H1 (cell line): ENCODE results near the gene CRYBA4. TPM values are rescaled to one million over a fixed set of nuclear protein-coding genes. Genes with fewer than 3 reads are reported as not detected.
A peak's percentile ranks its signal among the peaks of the same experiment; 100 is the strongest.

Source experiments
- CTCF ChIA-PET: fragments of 300-600 bp; sonication (Branson Sonifier 250); formaldehyde crosslinking; loops from one replicate; lab custom pipeline; 2021; ENCODE audit not compliant: partially characterized antibody; lab: Charles Lee
- POLR2A ChIA-PET: fragments of 300-600 bp; sonication (Branson Sonifier 250); formaldehyde crosslinking; loops from one replicate; lab custom pipeline; 2021; ENCODE audit warnings: inconsistent platforms; ENCODE audit not compliant: partially characterized antibody; lab: Charles Lee
- DNase-seq, 2 experiments: peaks; one replicate each; pipeline versions ENCODE4 v3.0.0 to v3.0.0-alpha.2; 2010 to 2022; ENCODE audit warnings: low spot score in 2 of 2, low read depth in 1 of 2, mixed read lengths in 1 of 2
- FAIRE-seq: peaks from 2 replicates; lab custom pipeline; 2011; peaks lifted over from hg19 to GRCh38; lab: Jason Lieb, UNC
- H2AFZ ChIP-seq: 2 replicates; pipeline ENCODE4 v1.8.1; 2012; ENCODE audit warnings: low read length, inconsistent platforms
- H2AK5ac ChIP-seq: 2 replicates; pipeline ENCODE4 v1.6.1; 2013; ENCODE audit warnings: low read depth, low read length
- H2BK120ac ChIP-seq: replicated peaks from 2 replicates; pipeline ENCODE3; 2013; ENCODE audit warnings: low read depth, low read length, inconsistent platforms
- H2BK12ac ChIP-seq: 2 replicates; pipeline ENCODE4 v1.6.1; 2013; ENCODE audit warnings: low read depth, low read length
- H2BK15ac ChIP-seq: 2 replicates; pipeline ENCODE4 v1.6.1; 2013; ENCODE audit warnings: low read length
- H2BK20ac ChIP-seq: 2 replicates; pipeline ENCODE4 v1.6.1; 2013; ENCODE audit warnings: low read length
- H2BK5ac ChIP-seq: 2 replicates; pipeline ENCODE4 v1.6.1; 2013; ENCODE audit warnings: low read depth, low read length
- H3K14ac ChIP-seq: 2 replicates; pipeline ENCODE4 v1.6.1; 2013; ENCODE audit warnings: inconsistent platforms; ENCODE audit not compliant: insufficient read length
- H3K18ac ChIP-seq: 2 replicates; pipeline ENCODE4 v1.6.1; 2013; ENCODE audit warnings: low read length; ENCODE audit errors: extremely low read depth
- H3K23ac ChIP-seq: 2 replicates; pipeline ENCODE4 v1.6.1; 2013; ENCODE audit warnings: inconsistent platforms; ENCODE audit not compliant: insufficient read length
- H3K23me2 ChIP-seq: 2 replicates; pipeline ENCODE4 v1.6.1; 2013; ENCODE audit warnings: low read depth, low read length
- H3K27ac ChIP-seq: 2 replicates; pipeline ENCODE4 v1.6.1; 2011; ENCODE audit warnings: low read depth, low read length, inconsistent platforms
- H3K27me3 ChIP-seq, 4 experiments: replicated peaks in 1 of 4; 1 replicate in 1 of 4; 2 replicates in 3 of 4; pipeline versions ENCODE4 v1.6.1 to v1.8.1; 2011 to 2013; ENCODE audit warnings: low read length in 3 of 4, mild to moderate bottlenecking in 3 of 4, inconsistent platforms in 2 of 4, mixed read lengths in 2 of 4, moderate library complexity in 1 of 4; ENCODE audit not compliant: control insufficient read depth in 3 of 4, insufficient read depth in 3 of 4; ENCODE audit errors: extremely low read depth in 1 of 4
- H3K36me3 ChIP-seq, 4 experiments: 2 replicates each; pipeline versions ENCODE4 v1.6.1 to v1.8.1; 2011 to 2013; ENCODE audit warnings: mild to moderate bottlenecking in 4 of 4, low read length in 3 of 4, moderate library complexity in 2 of 4, control low read depth in 1 of 4, inconsistent platforms in 1 of 4; ENCODE audit not compliant: insufficient read depth in 4 of 4, control insufficient read depth in 2 of 4
- H3K4ac ChIP-seq: replicated peaks from 2 replicates; pipeline ENCODE3; 2013; ENCODE audit warnings: low read length, low read depth, mixed read lengths, inconsistent platforms; ENCODE audit not compliant: insufficient read length
- H3K4me1 ChIP-seq, 4 experiments: replicated peaks in 1 of 4; 1 replicate in 1 of 4; 2 replicates in 3 of 4; pipeline versions ENCODE4 v1.6.1 to v1.8.1; 2011 to 2013; ENCODE audit warnings: low read length in 3 of 4, inconsistent platforms in 2 of 4, mixed read lengths in 1 of 4; ENCODE audit not compliant: insufficient read depth in 4 of 4, control insufficient read depth in 3 of 4
- H3K4me2 ChIP-seq, 2 experiments: 2 replicates each; pipeline versions ENCODE4 v1.6.1 to v1.8.1; 2011 to 2013; ENCODE audit warnings: low read depth in 2 of 2, low read length in 2 of 2, control low read depth in 1 of 2, inconsistent platforms in 1 of 2, mild to moderate bottlenecking in 1 of 2; ENCODE audit not compliant: insufficient read depth in 1 of 2
- H3K4me3 ChIP-seq, 4 experiments: fragments of 200-600, 300-600 bp in 1 of 4; sonication (generic), shearing (Covaris generic), sonication (Bioruptor Twin) in 1 of 4; 2 replicates each; pipeline versions ENCODE4 v1.5.1 to v1.8.1; 2011 to 2016; ENCODE audit warnings: low read length in 4 of 4, low read depth in 3 of 4, control low read depth in 2 of 4, inconsistent platforms in 2 of 4, mild to moderate bottlenecking in 2 of 4, mixed read lengths in 1 of 4, moderate library complexity in 1 of 4; ENCODE audit not compliant: insufficient read depth in 2 of 4; ENCODE audit errors: extremely low read depth in 1 of 4
- H3K56ac ChIP-seq: replicated peaks from 2 replicates; pipeline ENCODE3; 2013; ENCODE audit warnings: low read depth, mild to moderate bottlenecking, mixed read lengths, low read length, inconsistent platforms; ENCODE audit not compliant: insufficient read length
- H3K79me1 ChIP-seq: 2 replicates; pipeline ENCODE4 v1.6.1; 2013; ENCODE audit warnings: low read depth, low read length, control low read depth
- H3K79me2 ChIP-seq, 2 experiments: 2 replicates each; pipeline versions ENCODE4 v1.6.1 to v1.8.1; 2012 to 2013; ENCODE audit warnings: low read length in 2 of 2, mild to moderate bottlenecking in 2 of 2, inconsistent platforms in 1 of 2; ENCODE audit not compliant: insufficient read depth in 2 of 2, control insufficient read depth in 1 of 2
- H3K9ac ChIP-seq, 4 experiments: replicated peaks in 1 of 4; 1 replicate in 1 of 4; 2 replicates in 3 of 4; pipeline versions ENCODE4 v1.6.1 to v1.8.1; 2011 to 2013; ENCODE audit warnings: low read depth in 3 of 4, low read length in 3 of 4, control low read depth in 2 of 4, mild to moderate bottlenecking in 2 of 4, moderate library complexity in 2 of 4, inconsistent platforms in 1 of 4; ENCODE audit errors: extremely low read depth in 1 of 4
- H3K9me3 ChIP-seq, 2 experiments: 2 replicates each; pipeline versions ENCODE4 v1.6.1 to v1.8.1; 2012 to 2013; ENCODE audit warnings: mild to moderate bottlenecking in 2 of 2, moderate library complexity in 2 of 2, control low read depth in 1 of 2, inconsistent platforms in 1 of 2, low read depth in 1 of 2, low read length in 1 of 2, mixed read lengths in 1 of 2; ENCODE audit not compliant: insufficient read depth in 2 of 2
- H4K20me1 ChIP-seq, 2 experiments: replicated peaks in 1 of 2; 2 replicates each; pipeline versions ENCODE3 to v1.8.1; 2011 to 2013; ENCODE audit warnings: inconsistent platforms in 2 of 2, low read length in 2 of 2, mild to moderate bottlenecking in 1 of 2; ENCODE audit not compliant: insufficient read depth in 2 of 2, control insufficient read depth in 1 of 2
- H4K5ac ChIP-seq: 2 replicates; pipeline ENCODE4 v1.6.1; 2013; ENCODE audit warnings: low read length, low read depth, mixed read lengths, inconsistent platforms; ENCODE audit not compliant: insufficient read length
- H4K8ac ChIP-seq: 2 replicates; pipeline ENCODE4 v1.8.0; 2013; ENCODE audit warnings: mild to moderate bottlenecking, moderate library complexity, low read length, inconsistent platforms; ENCODE audit not compliant: insufficient read depth; ENCODE audit errors: extremely low read depth
- H4K91ac ChIP-seq: replicated peaks from 2 replicates; pipeline ENCODE3; 2013; ENCODE audit warnings: low read length, mixed read lengths, inconsistent platforms; ENCODE audit not compliant: insufficient read length
- BACH1 ChIP-seq: IDR thresholded peaks from 2 replicates; pipeline ENCODE4 v1.6.1; 2012; ENCODE audit warnings: low read length, improper control_type of control experiment
- CHD1 ChIP-seq: IDR thresholded peaks from 2 replicates; pipeline ENCODE4 v1.6.1; 2012; ENCODE audit warnings: low read depth, low read length, improper control_type of control experiment
- CHD2 ChIP-seq: IDR thresholded peaks from 2 replicates; pipeline ENCODE4 v1.6.1; 2012; ENCODE audit warnings: low read length, improper control_type of control experiment
- GABPA ChIP-seq: IDR thresholded peaks from 2 replicates; pipeline ENCODE4 v1.6.1; 2011; ENCODE audit warnings: mild to moderate bottlenecking, low read length, moderate library complexity, borderline replicate concordance; ENCODE audit not compliant: insufficient read depth
- GTF2F1 ChIP-seq: IDR thresholded peaks from 2 replicates; pipeline ENCODE4 v1.6.1; 2012; ENCODE audit warnings: low read depth, low read length, improper control_type of control experiment, borderline replicate concordance
- MAFK ChIP-seq: IDR thresholded peaks from 2 replicates; pipeline ENCODE4 v1.6.1; 2012; ENCODE audit warnings: low read depth, mild to moderate bottlenecking, improper control_type of control experiment, low read length
- NANOG ChIP-seq: IDR thresholded peaks from 2 replicates; pipeline ENCODE4 v1.6.1; 2011; ENCODE audit warnings: low read length, low read depth, mild to moderate bottlenecking, inconsistent platforms; ENCODE audit not compliant: insufficient read depth, poor library complexity, severe bottlenecking
- POLR2A ChIP-seq, 2 experiments: IDR thresholded peaks; 1 replicate in 1 of 2; 2 replicates in 1 of 2; pipeline ENCODE4 v1.6.1; 2011; ENCODE audit warnings: low read depth in 2 of 2, low read length in 2 of 2, mild to moderate bottlenecking in 2 of 2; ENCODE audit errors: control extremely low read depth in 1 of 2
- RBBP5 ChIP-seq: IDR thresholded peaks from 2 replicates; pipeline ENCODE4 v1.7.1; 2012; ENCODE audit warnings: low read depth, mild to moderate bottlenecking, inconsistent platforms, low read length, moderate library complexity, borderline replicate concordance
- RXRA ChIP-seq: IDR thresholded peaks from 2 replicates; pipeline ENCODE4 v1.6.1; 2011; ENCODE audit warnings: low read depth, mild to moderate bottlenecking, low read length, moderate library complexity; ENCODE audit not compliant: insufficient read depth
- SAP30 ChIP-seq: fragments of 300-600 bp; sonication (generic); IDR thresholded peaks from 2 replicates; pipeline ENCODE4 v1.7.1; 2012; ENCODE audit warnings: low read length, moderate library complexity, mild to moderate bottlenecking, inconsistent platforms; ENCODE audit not compliant: insufficient read depth, insufficient replicate concordance
- SIN3A ChIP-seq, 2 experiments: IDR thresholded peaks in 1 of 2; conservative IDR thresholded peaks in 1 of 2; 2 replicates each; pipeline ENCODE4 v1.6.1; 2011 to 2012; ENCODE audit warnings: low read length in 2 of 2, improper control_type of control experiment in 1 of 2, low read depth in 1 of 2, mild to moderate bottlenecking in 1 of 2
- SIRT6 ChIP-seq: IDR thresholded peaks from one replicate; pipeline ENCODE4 v1.7.1; 2012; ENCODE audit warnings: low read length, inconsistent platforms
- SRF ChIP-seq: IDR thresholded peaks from 2 replicates; pipeline ENCODE4 v1.6.1; 2011; ENCODE audit warnings: mild to moderate bottlenecking, low read depth, low read length, moderate library complexity
- WGBS, 2 experiments: shearing (Covaris generic) in 1 of 2; methylation state at CpG; one replicate each; pipeline versions ENCODE4 v1.1.6 to v1.1.7; 2013 to 2015; ENCODE audit warnings: low lambda C conversion rate in 2 of 2, mixed read lengths in 2 of 2, inconsistent platforms in 1 of 2, low coverage in 1 of 2, missing lambda C conversion rate in 1 of 2; ENCODE audit not compliant: insufficient replicate concordance in 2 of 2, insufficient coverage in 1 of 2, insufficient read length in 1 of 2; ENCODE audit errors: extremely low coverage in 1 of 2, missing lambda C conversion rate in 1 of 2; 5-methylcytosine and 5-hydroxymethylcytosine counted together
- polyA plus RNA-seq, 7 experiments: library from polyadenylated mRNA; depleted of rRNA in 3 of 7; stranded (reverse) in 5 of 7; unstranded in 2 of 7; fragments of >200 nt in 5 of 7; fragments of 200-250 nt in 2 of 7; gene quantifications; 1 replicate in 5 of 7; 2 replicates in 1 of 7; 4 replicates in 1 of 7; pipeline versions ENCODE4 v1.2.1 to v1.2.3, GENCODE V29; 2011 to 2013; ENCODE audit warnings: missing spikeins in 2 of 7, mixed read lengths in 2 of 7
- total RNA-seq: library from RNA; stranded (reverse); fragmentation: NEBNext Ultra II Directional; extraction: Animal tissue kit (Norgen Biotek cat#: 25700); gene quantifications from 2 replicates; pipeline ENCODE4 v1.2.1, GENCODE V29; 2021

CRYBA4 gene
- total and polyA plus RNA-seq, 2 of the 8 experiments (the other 6 are each of a cell fraction or from before 2014, with no cell fraction given) = 0.67 to 3.1 TPM

DNA sequence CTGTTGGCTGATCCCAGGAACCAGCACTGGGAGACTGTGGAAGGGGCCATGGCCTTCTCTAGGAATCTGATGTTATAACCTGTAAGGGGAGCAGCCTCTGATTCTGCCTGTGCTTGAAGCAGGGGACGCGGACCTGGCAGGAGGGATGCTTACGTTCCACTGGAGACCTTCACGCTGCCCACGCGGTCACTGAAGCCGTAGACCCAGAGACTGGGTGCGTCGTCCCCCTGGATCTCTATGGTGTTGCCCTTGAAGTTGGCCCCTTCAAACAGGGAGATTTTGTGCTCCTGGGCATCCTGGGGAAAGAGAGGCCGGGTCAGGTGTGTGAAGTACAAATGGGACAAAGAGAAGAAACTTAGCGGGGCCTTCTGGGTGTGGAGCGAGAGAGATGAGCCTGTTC lies 20.0 kb upstream of the CRYBA4 start:
- H3K9ac ChIP-seq = no peak overlapping the region
- no peak overlapping the region for H4K5ac ChIP-seq
- no peak overlapping the region for H4K91ac ChIP-seq
- H3K36me3 ChIP-seq = no peaks in the 10 kb centered on the region
- no peak overlapping the region for H2AFZ ChIP-seq
- FAIRE-seq (no peak), DNase-seq (no peak)
- H3K27me3 ChIP-seq = peaks cover 0 to 1% (median 0%) of the 10 kb centered on the region in 4 experiments; a peak in 1 of 7 replicates
- peak overlapping the region; percentile 85; the same call in 1 of the 2 replicates for H2BK12ac ChIP-seq
- no peak overlapping the region for H3K4me2 ChIP-seq
- no peak overlapping the region for H3K14ac ChIP-seq
- no peak overlapping the region for H2AK5ac ChIP-seq
- H3K9me3 ChIP-seq = no peaks in the 10 kb centered on the region
- TF ChIP-seq POLR2A (IDR thresholded peaks at IDR 0.05; ENCODE audit: control extremely low read depth in 1 of 2, low read depth in 2 of 2, low read length in 2 of 2) (no peak), SAP30 (no peak), CHD2 (no peak), RXRA (no peak), MAFK (no peak), SIN3A (conservative IDR thresholded peaks at IDR 0.05 in 1 of 2, IDR thresholded peaks at IDR 0.05 in 1 of 2; ENCODE audit: low read depth in 1 of 2, low read length in 2 of 2) (no peak), BACH1 (no peak), RBBP5 (no peak), NANOG (no peak), SIRT6 (no peak), SRF (no peak), CHD1 (no peak), GTF2F1 (no peak), GABPA (no peak)
- H3K4ac ChIP-seq = no peak overlapping the region
- no peak overlapping the region for H2BK120ac ChIP-seq
- CTCF ChIA-PET = interaction anchor here (1.2 kb wide), 1 partner anchor 9 kb away, joined by 3 read pairs; no protein-coding TSS in a partner anchor
- POLR2A ChIA-PET = interaction anchor here (0.5 to 1.4 kb wide), 3 partner anchors 9 to 18 kb away, joined by 3 read pairs; no protein-coding TSS in a partner anchor
- WGBS, 2 experiments = 90% methylated on average over 12 of the region's 12 CpGs; no CpG with 5 or more reads in 1 of the 2 experiments
- no peak overlapping the region for H2BK20ac ChIP-seq
- H3K4me1 ChIP-seq = no peaks in the 10 kb centered on the region; a peak in 1 of 7 replicates
- no peak overlapping the region for H3K27ac ChIP-seq
- H3K79me2 ChIP-seq = no peaks in the 10 kb centered on the region
- H3K56ac ChIP-seq = no peak overlapping the region
- no peak overlapping the region for H2BK5ac ChIP-seq
- no peaks in the 10 kb centered on the region for H3K79me1 ChIP-seq
- no peak overlapping the region for H3K18ac ChIP-seq
- H4K20me1 ChIP-seq = no peaks in the 10 kb centered on the region
- no peak overlapping the region for H3K4me3 ChIP-seq
- H3K23me2 ChIP-seq = no peaks in the 10 kb centered on the region
- H4K8ac ChIP-seq = no peak overlapping the region
- H3K23ac ChIP-seq = no peak overlapping the region
- no peak overlapping the region for H2BK15ac ChIP-seq
